GM21529 (cell line): Measurements from ENCODE around the gene POMT2.

ENCODE experiments used
- ATAC-seq: cut with Tn5 transposase; IDR thresholded peaks from one replicate; pipeline ENCODE4 v1.9.1; 2021; ENCODE audit not compliant: unreplicated experiment

The POMT2 gene

DNA sequence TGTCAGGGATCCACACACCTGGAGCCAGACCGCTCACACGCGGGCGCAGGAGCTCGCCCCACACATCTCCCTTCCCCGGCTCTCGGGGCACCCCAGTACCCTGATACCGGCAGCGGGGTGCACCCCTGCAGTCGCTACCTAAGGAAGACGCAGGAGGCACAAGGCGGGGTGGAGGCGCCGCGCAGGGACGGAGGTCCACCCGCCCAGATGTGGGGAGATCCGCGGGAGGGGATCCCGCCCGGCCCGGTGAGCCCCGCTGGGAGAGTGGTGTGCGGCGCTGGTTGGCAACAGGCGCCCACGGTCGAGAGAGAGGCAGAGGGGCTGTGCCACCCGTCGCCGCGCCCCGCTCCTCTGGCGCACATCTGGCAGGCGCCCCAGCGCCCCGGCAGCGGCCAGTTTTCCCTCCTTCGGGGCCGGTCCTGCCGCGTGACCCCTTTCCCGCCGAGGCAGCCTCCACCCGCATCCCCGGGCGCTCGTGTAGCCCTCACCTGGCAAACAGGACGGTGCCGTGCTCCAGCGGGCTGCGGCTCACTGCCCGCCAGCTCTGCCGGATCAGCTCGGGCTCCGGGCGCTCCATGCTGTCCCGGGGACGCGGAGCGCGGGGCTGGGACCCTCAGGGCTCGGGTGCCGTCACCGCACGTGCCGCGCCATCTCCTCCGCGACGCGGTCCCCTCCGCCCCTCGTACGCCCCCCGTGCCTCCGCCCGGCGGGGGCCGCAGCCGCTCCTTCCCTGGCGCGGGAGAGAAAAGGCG lies 50.1 kb downstream of the POMT2 start:
- ATAC-seq: no peak

DNA sequence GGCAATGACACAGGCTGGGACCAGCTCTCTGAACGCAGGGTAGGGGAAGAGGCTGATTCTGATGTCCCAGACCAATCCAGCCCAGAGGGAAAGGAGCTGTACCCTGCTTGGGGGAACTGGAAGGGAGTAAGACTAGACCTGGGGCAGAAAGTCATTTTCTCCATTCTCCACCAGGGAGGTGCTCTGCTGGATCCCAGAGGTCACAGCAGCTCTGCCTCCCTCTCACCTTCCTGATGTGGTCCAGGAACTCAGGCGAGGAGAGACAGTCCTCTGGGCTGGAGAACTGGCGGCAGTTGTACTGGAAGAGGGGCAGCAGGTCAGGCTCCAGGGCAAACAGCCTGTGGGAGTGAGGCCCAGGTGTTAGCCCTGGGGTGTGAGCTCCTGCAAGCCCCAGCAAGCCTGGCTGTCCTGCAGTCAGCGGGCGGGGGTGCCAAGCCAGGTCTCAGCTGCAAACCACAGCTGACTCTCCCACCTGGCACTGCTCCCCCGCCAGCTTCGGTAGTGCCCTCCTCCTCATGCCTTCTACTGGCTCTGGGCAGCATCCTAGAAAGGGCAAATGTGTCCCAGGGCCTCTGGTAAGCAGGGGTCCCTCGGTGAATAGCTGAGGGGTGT lies 51.6 kb downstream of the POMT2 start:
- no peak for ATAC-seq

DNA sequence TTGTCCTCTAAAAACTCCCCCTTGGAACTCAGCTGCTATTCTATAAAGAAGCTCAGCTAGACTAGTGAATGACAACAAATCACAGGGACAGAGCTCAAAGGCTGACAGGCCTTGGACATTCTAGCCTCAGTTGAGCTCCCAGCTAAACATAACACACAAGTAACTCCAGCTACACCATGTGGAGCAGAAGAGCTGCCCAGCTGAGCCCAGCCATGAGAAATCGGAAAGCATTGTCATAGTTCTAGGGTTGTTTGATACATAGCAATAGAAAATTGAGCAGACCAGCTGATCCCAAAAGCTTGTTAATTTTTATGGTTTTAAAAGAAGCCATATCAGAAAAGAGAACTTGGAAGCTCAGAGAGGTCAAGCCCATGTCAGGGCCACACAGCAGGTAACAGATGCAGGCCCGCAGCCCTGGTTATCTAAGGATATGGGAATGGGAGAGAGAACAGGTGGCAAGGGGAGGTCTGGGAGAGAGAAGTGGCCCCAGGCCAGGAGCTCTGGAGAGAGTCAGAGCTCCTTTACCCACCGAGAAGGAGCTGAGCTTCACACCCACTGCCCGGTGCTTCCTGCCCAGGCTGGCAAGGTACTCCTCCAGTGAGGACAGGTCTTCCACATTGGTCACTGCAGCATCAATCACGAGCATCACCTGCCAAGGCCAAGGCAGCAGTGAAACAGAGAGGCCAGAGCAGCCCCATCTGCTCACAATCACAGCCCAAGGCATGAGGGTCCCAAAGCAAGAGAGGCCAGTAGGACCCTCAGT lies 52.6 kb downstream of the POMT2 start:
- ATAC-seq: no peak

DNA sequence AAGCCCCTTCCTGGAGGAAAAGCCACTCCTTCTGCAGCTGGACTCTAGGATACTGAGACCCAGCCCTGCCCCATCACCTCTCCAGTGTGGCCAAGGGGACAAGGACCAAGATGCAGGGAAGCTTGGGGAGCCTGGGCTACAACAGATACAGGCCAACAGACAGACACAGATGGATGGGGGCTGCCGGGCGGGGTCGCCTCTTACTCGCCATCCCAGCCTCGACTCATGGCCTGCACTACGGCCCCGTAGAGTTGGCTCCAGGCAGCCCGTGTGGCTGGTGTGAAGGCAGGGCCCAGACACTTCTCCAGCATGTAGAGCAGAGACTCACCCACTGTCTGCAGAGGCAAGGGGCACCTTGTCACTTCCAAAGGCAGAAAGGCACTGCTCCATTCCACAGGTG lies 54.3 kb downstream of the POMT2 start:
- ATAC-seq: no peak

DNA sequence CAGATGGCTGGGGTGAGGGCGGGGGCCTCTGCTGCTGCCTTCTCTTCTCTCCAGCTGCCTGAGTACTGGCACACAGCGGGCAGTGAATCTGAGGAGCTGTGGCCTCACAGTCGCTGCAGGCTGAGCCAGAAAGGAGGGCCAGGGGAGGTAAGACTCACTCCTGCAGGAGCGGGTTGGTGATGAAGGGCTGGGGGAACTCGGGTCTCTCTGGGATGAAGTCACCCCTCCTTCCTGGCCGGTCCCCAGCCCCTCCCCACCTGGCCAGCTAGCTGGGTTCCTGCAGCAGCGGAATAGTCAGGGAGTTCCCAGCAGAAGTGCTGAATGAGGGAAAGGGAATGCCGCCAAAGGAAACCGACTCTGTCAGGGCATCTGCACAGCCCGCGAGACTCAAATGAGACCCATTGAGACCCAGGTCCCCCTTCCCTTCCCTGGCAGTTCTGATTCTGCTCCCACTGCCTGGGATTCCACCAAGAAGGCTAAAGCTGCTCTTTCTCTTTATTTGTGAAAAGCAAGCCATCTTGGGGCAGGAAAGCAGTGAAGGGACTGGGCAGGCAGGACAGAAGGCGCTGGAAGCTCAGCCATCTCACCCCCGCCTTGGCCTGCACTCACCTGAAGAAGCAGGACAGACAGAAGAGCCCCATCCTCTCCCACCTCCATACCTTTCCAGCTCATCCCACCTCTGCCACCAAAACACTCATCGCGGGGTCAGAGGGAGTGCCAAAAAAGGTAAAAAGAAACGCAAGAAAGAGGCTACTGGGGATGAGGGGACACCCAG lies 54.9 kb downstream of the POMT2 start:
- no peak for ATAC-seq

DNA sequence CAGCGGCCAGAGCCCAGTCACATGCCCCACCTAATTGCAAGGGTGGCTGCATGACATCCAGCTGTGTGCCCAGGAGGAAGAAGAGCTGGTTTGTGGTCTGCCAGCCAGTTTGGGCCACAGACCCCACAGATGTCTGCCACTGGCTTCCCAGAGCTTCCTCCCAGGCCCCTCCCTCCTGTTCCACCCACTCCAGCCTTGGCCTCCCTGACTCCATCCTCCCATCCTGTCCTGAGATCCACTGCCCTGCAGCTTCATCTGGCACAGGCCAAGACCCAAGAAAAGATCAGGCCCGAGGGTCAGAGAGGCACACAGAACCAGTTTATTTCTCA lies 55.5 kb downstream of the POMT2 start:
- no peak for ATAC-seq

DNA sequence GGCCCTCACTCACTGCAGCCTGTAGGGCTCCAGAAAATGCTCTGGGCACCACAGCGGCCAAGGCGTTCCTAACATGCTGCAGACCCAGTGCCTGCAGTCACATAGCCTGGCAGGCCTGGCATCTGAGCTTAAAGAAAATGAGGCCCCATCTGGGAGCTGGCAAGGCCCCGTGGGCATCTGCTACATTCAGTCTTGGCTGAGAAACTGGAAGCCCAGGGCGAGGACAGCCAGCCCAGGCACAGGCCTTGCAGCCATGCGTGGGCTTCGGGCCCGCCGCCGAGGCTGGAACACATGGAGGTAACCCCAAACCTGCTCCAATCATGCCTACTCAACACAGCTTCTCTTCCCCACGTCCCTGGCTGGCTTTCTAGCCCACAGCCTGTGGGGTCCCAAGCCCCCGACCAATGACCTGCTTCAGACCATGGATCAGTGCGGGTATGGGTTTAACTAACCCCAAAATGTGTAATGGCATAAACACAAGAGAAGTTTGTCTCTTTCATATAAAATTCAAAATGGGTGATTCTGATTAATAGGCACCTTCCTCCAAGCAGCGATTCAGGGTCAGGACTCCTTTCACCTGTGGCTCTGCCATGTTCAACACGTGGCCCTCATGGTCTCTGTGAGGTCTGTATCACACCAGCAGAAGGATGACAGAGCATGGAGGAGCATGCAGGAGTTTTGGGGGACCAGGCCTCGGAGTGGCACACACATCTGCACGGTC lies 56.1 kb downstream of the POMT2 start:
- ATAC-seq: no peak

DNA sequence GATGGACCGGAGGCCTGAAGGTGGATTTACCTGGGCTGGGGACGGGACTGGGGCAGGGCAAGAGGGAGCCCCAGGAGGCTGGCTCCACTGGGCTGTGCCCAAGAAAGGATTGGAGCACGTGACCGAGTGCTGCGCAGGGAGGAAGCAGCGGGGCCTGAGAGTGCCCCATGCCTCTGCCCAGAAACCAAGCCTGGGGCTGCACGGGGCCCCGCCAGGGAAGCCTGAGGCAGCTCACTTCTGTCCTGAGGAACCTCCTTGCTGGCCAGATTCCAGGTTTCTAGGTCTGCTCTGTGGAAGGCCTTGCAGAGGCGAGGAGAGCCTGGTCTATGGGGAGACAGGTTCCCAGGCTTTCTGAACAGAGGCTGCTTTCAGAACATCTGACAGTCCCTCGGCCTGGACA lies 60.1 kb downstream of the POMT2 start:
- ATAC-seq: no peak

DNA sequence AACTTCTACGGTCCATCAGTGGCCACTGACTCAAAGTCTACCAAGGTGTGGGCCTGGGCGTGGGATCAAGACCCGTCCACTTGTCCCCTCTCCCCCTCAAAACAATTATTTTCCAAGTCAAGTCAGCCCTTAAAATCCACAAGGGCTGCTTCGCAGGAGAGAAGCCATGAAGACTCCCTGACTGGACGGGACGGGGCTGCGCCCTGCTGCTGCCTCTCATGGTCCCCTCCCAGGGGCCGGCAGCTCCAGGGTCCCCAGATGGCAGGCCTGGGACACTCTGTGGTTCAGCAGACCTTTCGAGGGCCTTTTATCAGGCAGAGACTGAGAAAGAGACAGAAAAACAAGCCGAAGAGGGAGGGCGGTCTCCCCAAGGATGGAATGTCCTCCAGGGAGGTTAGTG lies 60.5 kb downstream of the POMT2 start:
- ATAC-seq: no peak

DNA sequence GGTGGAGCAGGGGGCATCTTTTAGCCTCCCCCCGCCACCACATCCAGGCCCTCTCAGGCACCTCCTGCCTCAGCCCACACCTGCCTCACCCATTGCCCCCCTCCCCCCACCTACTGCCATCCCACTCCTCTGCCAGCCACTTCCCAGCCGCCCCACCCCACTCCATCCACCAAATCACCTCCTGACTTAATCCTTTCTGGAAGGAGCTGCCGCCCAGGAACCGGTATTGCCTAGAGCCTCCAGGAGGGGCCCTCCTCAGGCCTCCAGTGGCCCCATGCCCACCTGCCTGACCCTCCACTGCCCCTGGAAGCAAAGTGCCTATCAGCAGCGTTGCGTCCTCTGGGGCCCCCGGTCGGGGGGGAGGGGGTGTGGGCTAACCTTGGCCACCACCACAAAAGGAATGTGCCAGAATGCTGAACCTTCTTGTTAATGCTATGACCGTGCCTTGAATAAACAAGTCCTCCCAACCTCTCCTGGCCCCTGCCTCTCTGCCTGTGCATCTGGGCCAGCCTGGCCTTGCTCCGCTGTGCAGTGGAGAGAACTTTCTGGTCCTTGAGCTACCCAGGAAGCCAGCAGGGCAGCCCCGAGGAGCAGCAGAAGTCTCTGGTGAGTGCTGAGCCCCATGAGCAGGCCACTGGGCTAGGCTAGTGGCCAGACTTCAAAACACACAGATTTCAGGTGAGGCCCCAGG lies 61.5 kb downstream of the POMT2 start:
- no peak for ATAC-seq

DNA sequence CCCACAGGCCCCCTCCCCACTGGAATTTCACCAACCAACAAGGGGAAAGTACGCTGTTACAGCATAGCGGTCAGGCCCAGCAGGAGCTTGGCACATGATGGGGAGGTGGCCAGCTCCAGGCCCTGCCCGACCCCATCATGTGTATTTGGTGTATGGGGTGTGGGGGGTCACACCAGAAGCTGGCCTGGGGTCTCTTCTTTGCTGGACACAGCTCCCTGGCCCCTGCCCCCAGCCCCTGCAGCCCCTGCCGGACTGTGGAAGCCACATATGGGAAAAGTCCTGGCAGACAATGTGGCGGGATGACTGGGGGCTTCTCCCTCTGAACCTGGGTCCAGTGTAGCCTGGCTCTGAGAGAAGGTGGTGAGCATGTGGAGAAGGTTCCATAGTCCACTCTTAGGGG lies 62.1 kb downstream of the POMT2 start:
- no peak for ATAC-seq

DNA sequence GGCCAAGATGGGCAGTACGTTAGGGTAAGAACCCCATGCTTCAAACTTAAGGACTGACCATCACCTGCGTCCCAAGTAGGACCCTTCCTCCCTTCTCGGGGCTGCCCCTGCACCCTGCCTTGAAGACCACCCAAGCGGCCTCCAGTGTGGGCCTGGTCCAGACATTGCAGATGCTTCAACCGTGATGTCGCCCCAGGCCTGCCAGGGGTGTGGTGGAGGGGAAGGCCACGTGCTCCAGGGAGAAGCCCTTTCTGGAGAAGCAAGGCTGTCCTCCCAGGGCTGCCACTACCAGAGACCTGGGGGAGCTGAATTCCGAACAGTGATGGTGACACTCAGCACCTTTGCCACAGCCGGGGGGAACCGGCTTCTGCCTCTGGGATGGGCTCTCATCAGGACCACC lies 63.0 kb downstream of the POMT2 start:
- ATAC-seq: no peak

DNA sequence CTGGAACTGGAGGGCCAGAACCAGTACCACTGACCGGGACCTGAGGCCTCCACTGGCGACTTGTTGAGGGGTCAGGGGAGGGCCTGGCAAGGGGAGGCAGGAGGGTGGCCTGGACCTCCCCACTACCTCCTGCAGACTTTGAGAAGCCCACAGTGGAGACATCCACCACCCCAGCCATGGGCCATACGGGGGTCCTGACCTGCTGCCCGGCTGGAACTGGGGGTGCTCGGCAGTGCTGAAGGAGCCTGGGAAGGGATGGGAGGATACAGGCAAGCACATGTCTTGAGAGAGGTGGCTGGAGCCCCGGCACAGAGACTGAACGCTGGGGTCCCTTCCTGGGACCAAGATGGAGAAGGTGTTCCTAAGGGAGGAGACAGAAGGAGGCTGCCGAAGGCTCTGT lies 64.0 kb downstream of the POMT2 start:
- no peak for ATAC-seq

DNA sequence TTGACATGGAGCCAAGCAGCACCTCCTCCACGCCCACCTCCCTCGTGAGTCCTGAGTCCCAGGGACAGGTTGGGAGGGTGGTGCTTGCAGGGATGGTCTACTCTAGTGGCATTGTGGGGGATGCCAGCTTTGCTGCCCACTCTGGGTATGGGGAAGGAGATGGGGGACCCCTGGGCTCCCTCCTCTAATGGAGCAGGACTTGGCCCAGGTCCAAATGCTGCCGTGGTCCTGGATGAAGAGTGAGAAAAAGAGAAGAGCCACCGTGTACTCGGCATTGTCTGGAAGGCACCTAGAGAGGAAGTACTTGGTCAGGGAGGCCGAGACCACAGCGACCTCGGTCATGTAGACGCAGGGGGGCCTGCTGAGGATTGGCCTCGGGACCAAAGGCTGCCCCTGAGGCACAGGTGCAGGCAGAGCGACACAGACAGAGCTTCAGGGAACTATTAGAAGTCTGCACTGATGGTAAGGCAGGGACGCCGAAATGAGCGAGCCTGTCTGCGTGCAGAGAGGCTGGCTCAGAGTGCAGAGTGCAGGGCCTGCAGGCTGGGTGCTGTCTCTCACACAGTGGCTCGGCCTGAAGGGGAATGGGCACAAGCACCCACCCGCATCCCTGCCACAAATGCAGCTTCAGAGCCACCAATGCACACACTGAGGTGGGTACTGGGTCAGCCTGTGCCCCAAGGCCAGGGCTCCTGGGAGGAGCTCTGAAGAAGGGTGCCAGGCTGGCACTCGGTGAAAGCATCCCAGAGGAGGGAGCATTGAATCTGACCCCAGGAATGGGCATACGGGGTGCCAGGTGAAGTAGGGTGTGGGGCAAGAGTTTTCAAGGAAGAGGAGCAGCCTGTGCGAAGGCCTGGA lies 67.1 kb downstream of the POMT2 start:
- no peak for ATAC-seq

DNA sequence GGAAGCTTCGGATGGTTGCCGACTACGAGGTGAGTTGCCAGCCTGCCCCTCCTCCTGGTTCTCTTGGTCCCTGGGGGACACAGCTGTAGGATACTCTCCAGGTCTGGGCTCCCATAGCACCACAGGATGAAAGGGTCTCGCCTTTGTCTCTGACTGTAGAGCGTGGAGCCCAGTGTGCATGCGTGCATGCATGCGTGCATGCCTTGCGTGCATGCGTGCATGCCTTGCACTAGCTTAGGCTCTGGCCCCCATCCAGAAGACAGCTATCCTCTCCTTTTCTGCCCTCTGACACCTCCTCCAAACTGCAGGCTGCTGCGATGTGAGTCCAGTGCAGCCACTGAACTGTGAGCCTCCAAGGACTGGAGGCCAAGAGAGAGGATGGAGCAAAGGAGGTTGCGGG lies 68.8 kb downstream of the POMT2 start:
- no peak for ATAC-seq

DNA sequence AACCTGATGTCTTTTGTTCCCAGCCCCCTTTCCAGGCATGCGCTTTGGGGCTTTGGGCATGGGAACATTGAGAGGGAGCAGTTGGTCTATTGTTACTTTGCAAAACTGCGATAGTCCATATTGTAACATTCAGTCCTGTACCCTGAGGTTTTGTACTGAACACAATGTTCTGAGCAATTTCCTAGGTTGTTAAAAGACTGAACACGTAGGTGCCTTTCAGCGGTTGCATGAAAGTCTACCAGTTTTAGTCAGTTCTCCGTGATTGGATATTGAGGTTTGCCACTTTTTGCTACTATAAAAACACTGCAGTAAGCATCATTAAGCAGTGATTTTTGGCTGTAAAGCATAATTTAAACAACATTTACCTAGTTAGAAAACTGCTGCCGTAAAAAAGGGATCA lies 69.8 kb downstream of the POMT2 start:
- ATAC-seq: no peak

DNA sequence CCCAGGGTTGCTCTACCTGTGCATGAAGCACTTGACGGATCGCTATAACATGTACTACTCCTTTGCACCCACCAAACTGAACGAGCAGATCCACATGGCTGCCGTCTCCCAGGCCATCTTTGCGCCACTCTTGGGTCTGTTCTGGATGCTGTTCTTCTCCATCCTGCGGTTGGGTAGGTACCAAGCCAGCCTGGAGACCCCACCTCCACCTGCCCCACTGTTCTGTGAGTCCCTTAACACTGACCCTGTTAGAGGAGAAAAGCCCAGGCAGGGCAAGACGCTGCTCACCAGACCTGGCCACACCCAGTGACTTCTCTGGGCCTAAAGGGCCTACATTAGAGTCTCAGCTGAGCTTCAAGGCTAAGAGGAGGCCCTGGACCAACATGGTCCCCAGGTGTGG lies 71.4 kb downstream of the POMT2 start:
- no peak for ATAC-seq

DNA sequence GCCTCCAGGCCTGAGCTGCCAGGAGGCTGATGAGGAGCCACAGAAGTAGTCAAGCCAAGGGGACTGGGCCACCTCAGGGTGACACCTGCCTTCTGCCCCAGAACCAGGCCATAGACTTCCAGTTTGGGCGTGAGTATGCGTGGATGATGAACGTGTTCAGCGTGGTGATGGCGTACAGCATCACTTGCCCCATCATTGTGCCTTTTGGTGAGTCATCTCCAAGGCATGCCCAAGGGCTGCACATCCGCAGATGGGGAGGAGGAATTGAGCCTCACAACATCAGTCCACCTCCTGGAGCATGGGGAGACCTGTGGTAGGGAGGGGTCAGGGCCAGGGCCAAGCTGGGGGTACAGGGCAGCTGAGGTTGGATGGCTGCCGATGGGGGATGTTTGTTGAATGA lies 72.0 kb downstream of the POMT2 start:
- ATAC-seq: no peak

DNA sequence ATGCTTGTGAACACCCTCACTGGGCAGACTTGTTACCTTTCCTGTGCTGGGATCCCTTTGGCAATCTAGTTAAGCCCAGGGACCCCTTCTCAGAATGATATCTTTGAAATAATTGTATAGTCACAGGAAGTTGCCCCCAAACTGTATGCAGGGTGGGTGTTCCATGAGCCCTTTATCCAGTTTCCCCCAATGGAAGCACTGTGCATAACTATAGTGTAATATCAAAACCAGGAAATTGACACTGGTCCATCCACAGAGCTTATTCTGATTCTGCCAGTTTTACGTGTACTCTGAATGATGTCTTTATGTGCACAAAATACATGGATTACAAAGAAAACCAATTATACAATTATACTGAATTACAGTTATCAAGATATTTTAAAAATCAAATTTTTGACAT lies 73.9 kb downstream of the POMT2 start:
- ATAC-seq: no peak

DNA sequence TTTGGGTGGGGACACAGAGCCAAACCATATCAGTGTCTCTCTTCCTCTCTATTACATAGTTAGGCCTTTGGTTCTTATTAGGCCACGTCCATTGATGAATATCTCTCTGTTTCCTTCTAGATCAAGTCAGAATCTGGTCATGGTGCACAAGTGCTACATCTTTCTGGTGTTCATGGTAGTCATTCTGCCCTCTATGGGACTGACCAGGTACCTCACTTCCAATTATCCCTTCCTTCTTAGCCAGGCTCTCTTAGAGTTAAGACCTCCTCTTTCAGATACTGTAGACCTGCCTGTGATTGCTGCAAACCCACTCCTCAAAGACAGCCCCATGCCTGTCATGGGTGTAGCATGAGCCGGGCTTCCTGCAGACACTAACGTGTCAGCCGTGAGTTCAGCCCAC lies 74.9 kb downstream of the POMT2 start:
- no peak for ATAC-seq
